ENCODE data around the gene CDHR3.

CDHR3 gene

DNA sequence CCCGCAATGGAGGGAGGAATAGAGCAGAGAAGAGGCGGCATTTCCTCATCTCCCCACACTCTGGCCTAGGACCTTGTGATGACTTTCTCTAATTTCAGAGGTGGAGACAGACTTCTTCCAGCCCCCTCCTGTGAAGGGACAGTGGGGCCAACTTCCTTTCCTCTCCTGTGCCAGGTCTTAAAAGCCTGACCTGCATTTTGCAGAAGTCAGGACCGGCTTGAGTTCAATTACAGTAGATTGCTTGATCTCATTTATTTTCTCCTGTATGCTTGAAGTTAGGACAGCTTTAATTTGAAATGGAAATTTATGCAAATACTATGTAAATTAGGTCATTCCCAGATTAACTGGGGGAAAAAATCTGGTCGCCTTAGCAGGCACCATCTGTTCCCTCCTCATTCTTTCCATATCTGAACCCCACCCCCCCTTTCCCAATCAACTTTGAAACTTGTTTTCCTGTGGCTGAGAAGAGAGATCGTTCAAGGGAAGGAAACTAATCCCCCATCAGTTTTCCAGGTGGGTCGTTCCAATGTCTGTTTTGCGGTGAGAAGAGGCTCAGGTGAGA, 92.0 kb downstream of the CDHR3 start:
- DNase-seq = no peak

DNA sequence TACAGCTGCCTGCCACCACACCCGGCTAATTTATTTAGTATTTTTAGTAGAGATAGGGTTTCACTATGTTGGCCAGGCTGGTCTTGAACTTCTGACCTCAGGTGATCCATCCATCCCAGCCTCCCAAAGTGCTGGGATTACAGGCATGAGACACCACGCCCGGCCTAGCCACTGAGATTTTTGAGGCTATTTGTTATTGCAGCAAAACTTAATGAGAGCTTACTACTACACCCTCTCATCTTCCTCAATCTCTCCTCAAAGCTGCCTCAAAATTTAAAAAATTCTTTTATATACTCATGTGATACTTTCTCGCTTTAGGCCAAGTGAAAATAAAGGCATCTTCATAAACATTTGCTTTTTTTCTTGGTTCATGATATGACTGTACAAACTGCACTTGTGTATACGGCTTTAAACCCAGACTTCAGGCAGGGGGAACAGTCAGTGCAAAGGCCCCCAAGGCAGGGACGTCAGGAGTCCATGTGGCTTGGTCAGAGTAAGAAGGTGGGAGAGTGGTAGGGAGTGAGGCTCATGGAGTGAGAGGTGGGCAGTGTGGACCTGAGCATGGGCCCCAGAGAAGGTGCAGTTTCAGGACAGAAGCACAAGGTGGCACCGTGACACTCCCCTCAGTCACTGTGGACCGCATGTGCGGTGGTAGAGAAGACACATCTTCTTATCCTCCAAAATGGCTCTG, 93.6 kb downstream of the CDHR3 start:
- no peak for DNase-seq

DNA sequence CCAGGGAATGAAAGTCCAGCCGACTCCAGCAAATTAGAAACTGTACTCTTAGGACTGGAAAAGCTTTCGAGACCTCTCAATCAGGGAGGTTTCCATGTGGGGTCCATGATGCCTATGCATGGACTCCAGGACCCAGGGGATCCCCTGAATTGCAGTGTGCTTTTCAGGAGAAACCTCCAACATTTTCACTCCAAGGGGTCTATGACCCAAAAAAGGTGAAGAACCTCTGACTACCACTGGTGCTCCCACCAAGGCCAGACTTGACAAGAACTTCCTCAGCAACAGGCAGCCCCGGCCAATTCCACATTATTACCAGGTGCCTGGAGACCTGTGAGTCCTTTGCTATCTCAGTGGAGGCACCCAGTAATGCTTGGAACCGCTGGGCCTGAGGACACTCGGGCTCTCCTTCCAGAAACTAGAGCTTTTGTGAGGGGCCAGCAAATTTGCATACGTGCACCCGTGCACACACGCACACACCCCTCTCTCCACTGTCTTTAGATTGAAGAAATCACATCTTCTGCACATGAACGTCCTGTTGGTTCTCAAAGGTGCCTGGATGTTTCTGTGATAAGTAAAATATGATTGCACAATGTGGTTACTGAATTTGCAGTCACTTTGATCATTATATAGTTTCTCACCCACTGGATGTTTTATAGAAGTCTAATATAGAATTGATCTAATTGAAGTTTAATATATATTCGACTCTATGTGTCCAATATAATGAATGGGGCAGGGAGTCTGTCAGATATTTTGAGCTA, 94.3 kb downstream of the CDHR3 start:
- no peak for DNase-seq

DNA sequence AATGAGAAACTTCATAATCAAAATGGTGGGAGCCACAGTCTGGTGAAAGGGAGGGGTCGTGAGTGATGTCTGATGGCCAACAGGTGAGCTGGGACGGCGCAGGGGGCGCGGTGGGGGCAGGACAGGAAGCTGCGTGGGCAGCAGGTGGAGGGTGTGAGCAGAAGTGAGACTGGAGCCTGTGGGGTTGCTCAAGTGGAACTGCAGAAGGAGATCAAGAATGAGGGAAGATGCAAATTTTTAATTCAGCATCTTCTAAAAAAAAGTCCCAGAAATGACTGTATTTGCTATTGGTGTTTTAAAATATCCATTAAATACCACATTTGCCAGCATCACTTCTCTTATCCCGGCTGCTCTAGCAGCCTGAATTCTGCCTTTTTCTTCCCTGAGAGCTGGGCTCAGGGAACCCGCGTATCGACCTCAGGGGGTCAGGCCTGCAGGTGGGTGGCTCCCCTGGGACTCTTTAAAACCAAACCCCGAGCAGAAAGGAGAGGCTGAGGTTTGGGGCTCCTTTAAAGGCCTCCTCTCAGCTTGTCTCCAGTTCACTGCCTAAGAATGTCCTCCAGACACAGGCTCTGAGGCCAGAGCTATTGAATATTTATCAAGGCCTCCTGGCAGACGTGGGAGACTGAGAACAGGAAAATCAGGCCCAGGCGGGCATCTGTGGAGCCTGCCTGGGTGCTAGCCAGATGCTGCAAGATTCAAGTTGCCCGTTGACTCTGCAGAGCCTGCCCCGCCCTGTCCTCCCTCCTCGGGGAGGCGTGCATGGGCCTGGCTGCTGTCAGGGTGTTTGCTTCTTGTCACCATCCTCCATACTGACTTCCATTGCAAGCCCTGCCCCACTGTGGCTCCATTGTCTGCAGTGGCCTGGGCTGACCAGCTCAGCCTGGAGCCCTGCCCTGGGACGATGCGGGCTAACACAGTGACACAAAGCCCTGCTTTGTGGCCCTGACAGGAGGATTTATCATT, 95.2 kb downstream of the CDHR3 start:
- no peak for DNase-seq

DNA sequence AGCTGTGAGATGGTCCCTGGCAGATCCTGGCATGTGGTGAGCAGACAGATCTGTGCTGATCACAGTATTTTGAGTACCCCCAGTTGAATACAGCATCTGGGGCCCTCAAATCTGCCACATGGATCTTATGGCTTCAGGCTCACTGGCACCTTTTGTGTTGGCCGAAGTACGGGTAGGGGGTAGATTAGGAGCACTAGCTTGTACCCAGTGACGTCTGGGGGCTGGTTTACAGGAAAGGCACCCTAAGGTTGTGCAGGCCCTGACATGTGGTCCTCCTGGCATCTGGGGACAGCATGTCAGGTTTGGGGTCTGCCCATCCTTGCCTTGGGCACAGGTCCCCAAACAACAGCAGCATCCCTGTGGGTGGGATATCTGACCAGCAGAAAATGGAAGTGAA, 95.9 kb downstream of the CDHR3 start:
- no peak for DNase-seq

DNA sequence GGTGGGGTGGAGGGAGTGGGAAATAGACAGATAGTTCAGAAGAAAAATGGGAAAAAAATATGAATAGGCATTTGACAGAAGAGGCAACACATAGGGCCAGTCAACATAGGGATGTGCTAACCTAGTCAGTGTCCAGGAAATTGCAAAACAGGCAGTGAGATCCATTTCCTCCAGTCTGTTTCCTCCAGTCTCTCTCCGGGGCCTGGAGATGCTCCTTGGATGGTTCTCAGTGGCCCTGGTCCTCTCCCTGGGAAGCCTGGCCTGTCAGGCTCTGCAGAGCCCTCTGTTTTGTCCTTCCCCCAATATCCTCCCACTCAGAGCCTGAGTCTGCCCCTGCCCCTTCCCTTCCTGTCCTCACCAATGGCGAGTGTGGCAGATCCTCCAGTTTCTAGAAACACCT, 96.5 kb downstream of the CDHR3 start:
- no peak for DNase-seq

DNA sequence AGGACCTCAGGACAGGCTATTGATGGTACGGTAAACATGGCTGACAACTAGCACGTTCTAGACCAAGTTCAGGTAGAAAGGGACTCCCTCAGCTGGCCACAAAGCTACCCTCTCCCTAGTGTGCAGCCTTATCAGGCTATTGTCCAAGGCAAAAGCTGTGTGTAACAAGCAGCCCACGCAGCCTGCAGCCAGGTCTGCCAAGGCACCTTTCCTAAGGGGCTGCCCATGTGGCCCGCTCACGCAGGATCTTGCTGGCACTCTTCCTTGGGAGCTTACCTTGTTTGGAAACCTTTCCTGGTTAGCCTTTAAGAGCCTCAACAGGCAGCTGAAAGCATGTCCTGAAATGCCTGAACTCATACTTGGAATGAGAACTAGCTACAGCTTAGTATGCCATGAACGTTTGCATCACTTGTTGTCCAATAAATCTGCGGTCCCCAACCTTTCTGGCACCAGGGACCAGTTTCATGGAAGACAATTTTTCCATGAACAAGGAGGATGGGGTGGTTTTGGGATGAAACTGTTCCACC, 97.4 kb downstream of the CDHR3 start:
- DNase-seq = no peak

DNA sequence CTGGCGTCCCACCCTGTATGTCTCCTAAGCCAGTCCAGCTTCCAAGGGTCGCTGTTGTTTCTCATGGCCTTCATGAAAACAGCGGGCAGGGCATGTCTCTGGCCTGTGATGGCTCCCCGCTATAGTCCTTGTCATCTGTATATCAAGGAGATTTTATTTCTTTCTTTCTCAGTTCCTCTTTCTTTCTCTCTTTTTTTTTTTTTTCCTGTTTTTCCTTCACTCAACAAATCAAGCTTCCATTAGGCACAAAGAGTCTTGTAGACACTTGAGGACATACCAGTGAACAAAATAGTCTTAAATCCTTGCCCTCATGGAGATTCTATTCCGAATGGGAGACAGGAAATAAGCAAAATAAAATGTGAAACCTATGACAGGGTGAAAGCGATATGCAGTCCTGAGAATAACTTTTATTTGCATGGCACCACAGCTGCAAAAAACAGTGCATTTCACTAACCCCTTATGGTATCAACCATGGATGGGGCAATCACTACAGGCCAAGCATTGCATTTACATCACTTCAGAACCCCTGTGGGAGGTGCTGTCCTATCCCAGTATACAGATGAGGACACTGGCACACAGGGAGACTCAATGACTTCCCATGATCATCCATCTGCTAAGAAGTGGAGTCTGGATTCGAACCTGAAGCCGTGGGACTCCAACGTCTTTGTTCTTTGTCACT, 98.4 kb downstream of the CDHR3 start:
- no peak for DNase-seq

DNA sequence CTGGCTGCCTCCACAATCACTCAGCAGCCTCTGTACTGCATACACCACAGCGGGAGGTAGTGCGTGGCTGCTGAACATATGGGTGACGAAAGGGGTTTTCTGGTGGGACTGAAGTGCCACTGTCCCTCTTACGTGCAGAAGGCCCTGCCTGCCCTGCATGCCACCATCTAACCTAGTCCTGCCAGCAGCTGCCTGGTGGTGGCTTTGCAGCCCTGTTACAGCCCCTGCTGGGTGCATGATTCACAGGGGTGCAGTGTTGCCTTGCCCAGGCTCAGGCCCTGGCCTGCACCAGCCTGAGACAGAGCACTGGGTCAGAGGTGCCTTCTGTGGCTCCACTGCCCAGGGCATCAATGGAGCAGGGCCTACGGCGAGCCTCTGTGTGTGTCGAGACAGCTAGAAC, 98.9 kb downstream of the CDHR3 start:
- DNase-seq = no peak

DNA sequence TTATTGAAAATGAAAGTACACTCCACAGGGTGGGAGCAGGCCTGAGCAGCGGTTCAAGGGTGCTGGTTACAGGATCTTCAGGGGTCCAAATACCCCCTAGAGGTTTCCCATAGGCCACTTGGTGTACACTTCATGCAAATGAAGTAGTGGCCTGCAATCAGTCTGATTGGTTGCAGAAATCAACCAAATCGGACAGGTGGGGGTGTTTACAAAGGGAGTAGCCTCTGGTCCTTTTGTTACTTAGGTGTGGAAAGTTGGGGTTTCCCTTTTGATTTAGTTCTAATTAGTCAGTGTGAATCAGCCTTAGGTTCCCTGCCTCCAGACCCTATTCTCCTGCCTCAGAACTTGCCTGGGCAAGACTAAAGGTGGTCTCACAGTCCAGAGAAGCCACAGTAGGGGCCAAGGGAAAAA, 99.5 kb downstream of the CDHR3 start:
- no peak for DNase-seq

DNA sequence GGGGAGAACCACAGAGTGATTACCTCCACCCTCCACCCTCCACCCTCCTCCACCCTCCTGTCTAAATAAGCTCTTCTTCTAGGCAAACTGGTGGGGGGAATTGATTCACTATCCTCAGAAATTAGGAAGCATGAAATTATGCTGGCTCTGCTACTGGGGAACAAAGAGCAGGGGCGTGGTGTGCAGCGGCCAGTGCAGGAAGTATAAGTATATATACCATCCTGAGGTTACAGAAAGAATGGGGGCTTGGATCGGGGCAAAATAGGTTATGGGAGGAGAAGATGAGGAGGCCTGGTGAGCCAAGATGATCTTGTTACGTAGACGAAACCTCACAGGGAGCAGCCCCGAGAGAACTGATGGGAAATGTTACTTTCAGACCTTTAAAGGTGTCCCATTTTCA, 100.0 kb downstream of the CDHR3 start:
- DNase-seq = no peak

DNA sequence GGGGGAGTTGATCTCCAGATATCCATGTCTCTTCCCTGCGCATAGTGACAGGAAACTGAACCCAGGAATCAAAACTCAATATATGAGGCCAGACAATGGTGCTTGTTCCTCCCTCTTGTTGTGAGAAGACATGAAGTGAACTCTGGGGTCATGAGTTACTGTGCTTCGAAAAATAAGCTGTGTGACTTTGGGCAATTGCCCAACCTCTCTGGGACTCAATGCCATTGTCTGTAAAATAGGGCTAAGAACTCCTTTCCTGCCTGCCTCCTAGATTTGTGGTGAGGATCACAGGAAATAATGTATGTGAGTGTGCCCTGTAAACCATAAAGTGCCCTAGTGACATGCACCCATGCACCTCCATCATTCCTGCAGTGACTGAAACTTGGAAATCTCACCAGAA, 100.6 kb downstream of the CDHR3 start:
- DNase-seq = no peak

DNA sequence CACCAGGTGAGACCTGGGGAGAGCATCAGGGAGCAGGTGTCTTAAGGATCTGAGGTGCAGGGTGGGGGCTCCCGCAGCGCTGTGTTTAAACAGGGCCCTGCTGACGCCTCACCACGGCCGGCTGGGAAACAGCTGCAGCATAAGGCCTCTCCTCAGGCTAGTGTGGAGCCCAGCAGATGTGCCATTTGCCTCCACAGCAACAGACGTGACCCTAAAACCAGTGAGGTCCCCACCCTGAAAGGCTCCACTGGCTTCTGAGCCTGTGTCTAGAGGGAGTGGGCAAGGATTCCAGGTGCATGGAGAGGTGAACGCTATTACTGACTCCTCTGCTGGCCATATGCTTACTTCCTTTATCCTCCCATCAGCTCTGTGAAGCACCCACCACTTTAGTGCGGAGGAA, 101.3 kb downstream of the CDHR3 start:
- DNase-seq = no peak

DNA sequence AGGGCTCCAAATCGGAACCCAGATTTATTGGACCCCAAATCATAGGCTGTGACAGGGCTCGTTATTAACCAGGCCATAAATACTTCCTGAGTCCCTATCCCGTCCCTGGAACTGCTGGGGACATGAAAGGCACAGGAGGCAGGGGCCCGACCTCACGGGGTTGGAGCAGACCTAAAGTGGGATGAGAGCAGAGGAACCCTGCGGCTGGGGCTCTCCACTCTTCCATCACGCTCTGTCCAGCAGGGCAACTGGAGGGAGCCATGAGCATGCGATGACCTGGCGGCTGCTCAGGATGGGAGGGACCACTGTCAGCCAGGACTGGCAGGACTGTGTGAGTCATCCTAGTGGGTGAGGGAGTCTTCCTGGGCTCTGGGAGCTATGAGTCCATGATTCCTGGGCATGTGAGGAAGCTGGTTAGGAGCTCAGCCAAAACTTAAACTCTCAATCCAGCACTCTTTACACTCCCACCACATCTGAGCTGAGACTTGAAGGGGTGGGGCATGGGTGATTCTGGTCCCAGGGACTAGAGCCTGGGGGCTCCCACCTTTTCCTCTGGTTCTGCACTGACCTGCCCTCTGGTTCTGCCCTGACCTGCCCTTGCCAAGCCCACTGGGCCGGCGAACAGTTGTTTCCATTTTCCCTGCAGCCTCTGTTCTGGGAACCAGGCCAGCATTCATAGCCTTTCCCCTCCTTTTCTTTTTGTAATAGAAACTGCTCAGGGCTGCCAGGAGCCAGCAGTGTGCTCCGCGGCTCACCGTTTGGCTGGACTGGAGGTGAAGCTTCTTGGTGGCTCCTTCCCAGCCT, 101.9 kb downstream of the CDHR3 start:
- DNase-seq = no peak

DNA sequence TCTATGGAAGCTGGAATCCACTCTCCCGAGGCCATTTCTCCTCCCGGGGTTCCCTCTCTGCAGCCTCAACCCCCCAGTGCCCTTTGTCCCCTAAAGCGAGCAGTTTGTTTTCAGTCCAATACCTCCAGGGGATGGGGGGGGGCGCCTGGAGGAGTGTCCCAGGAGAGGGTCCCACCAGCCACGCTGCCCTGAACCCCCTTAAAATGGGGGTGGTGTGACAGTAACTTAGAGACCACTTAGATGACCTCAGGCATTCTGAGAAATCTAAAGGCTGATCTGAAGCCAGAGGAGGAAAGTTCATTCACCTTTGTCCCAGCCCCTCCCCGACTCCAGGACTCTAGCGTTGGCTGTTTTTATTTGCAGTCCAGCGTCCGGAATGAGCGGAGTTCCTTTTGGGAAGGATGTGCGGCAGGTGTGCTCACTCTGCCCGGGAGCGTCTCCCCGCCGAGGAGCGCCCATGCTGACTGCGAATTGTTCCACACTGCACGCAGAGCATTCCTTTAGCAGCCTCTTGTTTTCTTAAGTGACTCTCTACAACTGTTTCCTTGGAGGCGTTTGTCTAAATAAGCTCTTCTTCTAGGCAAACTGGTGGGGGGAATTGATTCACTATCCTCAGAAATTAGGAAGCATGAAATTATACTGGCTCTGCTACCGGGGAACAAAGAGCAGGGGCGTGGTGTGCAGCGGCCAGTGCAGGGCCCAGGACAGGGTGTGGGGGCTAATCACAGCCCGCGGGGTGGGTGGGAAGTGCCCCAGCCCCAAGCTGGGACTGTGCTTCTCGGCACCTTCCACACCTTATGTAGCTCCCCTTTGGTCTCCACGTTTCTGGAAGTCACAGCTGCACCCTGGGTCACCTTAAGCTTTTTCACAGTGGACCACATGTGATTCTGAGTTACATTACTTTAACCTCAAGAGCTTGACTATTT, 102.8 kb downstream of the CDHR3 start:
- no peak for DNase-seq

DNA sequence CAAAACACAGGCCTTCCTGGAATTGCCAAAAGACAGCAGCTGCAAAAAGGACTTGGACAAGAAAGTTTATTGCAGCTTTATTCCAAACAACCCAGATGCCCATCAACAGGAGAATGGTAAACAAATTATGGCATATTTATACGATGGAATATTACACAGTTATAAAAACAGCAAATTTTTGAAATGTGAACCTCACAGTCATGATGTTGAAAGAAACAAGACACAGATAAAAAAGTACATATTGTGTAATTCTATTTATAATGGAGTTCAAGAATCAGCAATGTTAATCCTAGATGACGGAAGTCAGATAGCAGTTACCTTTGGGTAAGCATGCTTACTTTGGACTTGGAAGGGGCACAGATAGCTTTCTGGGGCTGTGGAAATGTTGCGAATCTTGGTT, 104.6 kb downstream of the CDHR3 start:
- DNase-seq = no peak

DNA sequence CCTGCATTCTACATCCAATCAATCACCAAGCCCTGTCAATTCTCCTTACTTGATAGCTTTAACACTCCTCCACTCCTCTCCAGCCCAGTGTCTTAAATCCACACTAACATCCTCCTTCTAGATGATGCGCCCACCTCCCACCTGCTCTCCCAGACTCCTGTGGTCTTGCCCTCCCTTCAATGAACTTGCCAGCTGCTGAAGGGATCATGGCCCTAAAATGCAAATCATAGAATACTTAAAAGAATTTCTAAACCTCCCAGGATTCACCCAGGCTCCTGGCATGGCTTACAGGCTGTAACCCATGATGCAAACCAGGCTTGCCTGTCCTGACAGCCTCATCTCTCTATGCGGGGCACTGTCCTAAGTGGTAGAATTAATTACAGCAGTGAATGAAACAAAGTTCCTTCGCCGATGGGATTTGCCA, 105.5 kb downstream of the CDHR3 start:
- DNase-seq = no peak

DNA sequence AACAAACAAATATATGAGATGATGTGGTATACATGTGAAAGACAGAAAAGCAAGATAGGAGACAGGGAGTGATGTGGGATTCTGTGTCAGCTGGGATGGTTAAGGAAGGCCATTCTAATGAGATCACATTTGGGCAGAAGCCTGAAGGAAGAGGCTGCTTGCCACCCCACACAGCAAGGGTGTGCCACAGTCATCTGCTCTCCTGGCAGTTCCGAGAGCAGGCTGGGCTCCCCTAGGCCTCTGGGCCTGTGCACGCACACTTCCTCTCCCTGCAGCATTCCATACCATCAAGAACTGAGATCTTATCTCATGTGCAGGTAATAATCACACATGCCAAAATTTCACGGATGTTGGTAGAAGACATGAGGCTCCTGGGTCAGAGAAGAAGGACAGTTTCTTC, 105.9 kb downstream of the CDHR3 start:
- DNase-seq = no peak

DNA sequence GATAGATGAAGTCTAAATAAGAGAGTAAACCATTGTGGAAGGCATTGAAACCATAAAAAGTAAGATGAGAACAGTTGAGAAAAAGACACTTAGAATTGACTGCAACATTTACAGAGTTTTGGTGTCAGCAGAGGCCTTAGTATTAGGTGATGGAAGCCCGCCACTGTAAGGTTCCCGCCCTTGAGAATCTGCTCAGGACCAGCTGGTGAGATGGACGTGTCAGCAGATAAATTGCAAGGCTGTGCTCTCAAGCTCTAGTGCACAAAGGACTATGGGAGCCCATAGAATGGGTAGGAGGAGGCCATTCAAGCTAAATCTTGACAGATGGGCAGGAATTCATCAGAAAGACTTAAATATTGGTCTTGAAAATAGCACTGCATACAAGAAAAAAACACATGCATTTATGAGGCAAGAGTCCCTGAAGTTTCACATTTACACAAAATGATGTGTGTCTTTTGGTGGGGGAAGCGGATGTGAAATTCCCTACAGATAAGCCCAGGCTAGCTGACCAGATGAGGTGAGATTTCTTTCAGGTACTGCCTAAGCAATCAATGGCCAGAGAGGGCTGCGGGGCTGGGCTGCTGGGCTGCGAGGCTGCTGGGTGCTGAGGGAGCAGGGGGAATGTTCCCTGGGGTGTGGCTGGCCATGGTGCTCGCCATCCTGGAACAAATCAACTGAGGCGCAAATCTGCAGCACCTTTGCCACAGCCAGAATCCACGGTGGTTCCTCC, 106.6 kb downstream of the CDHR3 start:
- DNase-seq = no peak

DNA sequence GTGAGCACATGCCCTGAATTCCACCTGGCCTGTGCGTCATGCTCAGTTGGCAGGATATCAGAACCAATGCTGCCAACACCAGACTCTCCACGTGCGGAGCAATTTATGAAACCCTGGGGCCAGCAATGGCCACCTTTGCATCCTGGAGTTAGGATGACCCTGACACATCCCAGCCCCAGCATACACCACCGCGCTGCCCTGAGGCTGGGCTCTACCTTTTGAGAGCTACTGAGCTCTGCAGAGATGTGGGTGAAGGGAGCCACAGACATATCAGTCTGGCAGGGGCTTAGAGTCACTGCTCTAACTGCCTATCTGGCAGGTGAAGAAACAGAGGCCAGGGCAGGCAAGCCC, 107.1 kb downstream of the CDHR3 start:
- DNase-seq = no peak
